Kidney tubule cell (primary cell): ENCODE measurements around the gene TGM3.

Experiments
- DNase-seq: peaks from one replicate; pipeline ENCODE4 v3.0.0-alpha.2; 2018; ENCODE audit warnings: low spot score

Gene TGM3

DNA sequence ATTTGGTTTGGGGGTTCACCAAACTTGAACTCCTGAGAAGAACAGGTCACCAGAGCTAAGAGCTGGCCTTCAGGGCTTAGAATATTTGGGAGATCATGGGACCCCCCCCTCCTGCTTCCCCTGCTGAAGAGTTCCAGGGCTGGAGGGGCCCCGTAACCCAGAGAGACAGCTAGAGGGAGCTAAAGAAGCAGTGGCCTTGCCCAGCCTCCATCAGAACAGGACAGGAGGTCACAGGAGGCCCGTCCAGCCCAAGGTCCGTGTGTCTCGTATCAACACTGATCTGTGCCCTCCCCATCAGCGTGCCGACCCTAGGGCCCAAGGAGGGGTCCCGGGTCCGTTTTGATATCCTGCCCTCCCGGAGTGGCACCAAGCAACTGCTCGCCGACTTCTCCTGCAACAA lies 44.3 kb downstream of the TGM3 start:
- DNase-seq = no peak

DNA sequence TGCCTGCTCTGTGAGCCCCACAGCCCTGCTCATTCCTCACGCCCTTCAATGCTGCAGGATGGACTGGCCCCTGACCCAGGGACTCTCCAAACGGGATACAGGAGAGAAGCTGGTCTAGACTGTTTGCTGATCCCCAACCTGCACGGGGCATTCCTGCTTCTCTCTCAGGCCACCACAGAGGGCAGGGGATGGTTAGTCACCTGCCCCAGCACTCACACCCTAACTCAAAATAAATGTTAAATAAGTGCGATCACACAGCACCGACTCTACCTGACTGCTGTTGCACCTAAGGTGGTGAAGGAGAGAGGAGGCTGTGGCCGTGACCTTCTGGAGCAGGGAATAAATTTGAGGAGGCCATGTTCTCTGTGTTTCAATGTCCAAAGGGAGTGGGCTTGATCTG lies 45.0 kb downstream of the TGM3 start:
- no peak for DNase-seq

DNA sequence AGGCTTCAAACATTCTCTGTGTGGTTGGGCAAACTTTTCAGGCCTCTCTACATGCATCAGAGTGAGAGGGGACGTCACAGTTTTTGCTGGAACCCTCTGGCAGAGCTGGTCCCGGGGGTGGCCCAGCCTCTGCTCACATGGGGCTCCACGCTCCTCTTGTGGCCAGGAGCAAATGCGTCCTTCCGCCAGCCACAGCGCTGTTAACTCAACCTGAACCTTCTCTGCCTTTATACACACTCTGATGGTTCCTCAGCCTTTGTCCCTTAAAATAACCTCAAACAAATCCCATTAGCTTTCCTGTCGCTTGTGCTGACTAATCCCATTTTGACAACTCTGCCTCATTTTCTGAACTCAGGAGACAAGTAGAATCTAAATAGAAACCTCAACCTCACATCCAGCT lies 45.5 kb downstream of the TGM3 start:
- DNase-seq = no peak

GRCh38 chr20:2342243-2342642 lies 46.4 kb downstream of the TGM3 start:
- DNase-seq = no peak

- DNase-seq = no peak
These were observed 50.4 kb downstream of the TGM3 start for GRCh38 chr20:2346188-2346587.

DNA sequence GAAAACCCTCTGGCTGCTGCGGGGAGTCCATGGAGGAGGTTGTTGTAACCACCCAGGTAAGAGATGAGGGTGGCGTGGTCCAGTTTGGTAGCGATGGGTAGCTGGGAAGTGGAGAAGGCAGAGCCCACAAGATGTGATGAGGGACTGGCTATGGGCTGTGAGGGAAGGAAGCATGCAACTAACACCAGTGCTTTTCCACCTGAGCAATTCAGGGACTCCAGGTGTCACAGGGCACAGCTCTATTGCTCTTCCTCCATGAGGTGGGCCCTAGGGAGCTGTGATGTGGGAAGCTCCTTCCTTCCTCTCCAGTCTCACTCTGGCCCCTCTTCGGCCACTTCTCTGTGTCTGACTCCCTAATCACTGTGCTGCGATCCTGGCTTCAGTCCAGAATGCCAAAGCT lies 52.5 kb downstream of the TGM3 start:
- DNase-seq = no peak

- no peak for DNase-seq
These were observed 54.0 kb downstream of the TGM3 start for GRCh38 chr20:2349801-2350200.

DNA sequence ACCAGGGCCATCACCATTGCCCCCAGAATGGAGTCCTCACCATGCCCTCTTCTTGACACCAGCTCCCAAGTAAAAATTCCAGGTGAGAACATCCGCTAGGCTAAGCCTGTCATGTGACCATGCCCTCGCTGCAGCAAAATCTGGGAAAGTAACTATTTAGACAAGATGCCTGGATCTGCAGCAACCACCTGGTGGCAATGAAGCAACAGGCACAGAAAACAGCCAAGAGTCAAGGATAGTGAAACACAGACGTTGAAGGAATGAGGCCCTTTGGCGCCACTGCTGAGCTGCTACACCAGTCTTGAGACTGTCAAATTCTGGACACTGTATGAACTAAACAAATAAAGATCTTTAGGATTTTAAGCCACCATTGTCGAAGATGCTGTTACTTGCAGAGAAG lies 54.8 kb downstream of the TGM3 start:
- DNase-seq = no peak

- DNase-seq = no peak
These were observed 57.4 kb downstream of the TGM3 start for GRCh38 chr20:2353231-2353630.

DNA sequence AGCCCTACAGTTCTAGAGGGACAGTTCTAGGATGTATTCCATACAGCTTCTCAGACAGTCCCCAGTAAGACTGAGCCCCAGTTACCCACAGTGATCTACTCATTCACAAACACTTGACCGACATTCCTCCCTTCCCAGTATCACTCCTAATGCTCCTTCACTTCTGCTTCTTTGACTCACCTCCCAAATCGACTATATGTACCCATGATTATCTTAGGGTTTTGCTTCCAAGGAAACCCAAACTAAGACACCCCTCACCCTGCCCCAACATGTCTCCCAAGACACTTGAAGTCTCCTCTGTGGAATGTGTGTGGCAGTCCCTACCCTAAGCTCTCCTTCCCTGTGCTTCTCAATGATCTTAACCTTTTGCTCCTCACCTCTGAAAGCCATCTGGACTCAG lies 61.3 kb downstream of the TGM3 start:
- DNase-seq = no peak

DNA sequence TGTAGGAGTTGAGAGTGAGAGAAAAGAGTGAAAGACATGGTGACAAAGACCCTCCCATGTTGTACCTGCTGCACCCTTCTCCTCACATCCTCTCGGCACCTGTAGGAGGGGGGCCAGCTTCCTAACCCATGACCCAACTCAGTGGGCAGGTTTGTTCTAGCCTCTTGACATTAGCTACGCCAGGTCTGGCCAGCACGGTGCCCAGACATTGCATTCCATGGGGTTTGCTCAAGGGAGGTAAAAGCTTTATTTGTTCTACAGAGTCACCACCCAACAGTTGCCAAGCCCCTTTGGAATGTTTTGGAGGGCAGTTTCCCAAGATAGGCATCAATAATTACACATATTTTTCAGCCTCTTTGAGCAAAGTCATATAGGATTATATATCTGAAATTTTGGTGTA lies 62.2 kb downstream of the TGM3 start:
- no peak for DNase-seq

DNA sequence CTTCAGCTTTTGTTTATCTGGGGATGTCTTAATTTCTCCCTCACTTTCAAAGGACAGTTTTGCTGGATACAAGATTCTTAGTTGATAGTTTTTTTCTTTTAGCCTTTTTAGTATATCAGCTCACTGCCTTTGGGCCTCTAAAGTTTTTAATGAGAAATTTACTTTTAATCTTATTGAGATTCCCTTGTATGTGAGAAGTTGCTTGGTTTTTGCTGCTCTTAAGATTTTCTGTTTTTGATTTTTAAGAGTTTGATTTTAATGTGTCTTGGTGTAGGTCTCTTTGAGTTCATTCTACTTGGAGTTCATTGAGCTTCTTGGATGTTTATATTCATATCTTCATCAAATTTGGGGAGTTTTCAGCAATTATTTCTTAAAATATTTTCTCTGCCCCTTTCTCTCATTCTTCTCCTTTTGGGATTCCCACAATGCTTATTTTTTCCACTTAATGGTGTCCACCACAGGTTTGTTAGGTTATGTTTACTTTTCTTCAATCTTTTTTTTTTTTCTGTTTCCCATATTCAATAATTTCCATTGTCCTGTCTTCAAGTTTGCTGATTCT lies 65.3 kb downstream of the TGM3 start:
- DNase-seq = no peak

- no peak for DNase-seq
These were observed 67.4 kb downstream of the TGM3 start for GRCh38 chr20:2363187-2363586.

GRCh38 chr20:2363587-2363986 lies 67.8 kb downstream of the TGM3 start:
- no peak for DNase-seq

DNA sequence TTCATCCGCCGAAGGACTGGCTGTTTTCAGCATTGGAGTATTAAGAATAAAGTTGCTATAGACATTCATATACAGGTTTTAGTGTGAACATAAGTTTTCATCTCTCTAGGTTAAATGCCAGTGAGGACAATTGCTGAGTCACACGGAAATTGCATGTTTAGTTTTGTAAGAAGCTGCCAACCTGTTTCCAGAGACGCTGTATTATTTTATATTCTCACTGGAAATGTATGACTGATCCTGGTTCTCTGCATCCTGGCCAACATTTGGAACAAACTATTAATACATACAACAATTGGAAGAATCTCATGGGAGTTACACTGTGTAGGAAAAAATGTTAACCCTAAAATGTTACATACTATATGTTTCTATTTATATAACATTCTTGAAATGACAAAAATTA lies 68.2 kb downstream of the TGM3 start:
- DNase-seq = no peak

DNA sequence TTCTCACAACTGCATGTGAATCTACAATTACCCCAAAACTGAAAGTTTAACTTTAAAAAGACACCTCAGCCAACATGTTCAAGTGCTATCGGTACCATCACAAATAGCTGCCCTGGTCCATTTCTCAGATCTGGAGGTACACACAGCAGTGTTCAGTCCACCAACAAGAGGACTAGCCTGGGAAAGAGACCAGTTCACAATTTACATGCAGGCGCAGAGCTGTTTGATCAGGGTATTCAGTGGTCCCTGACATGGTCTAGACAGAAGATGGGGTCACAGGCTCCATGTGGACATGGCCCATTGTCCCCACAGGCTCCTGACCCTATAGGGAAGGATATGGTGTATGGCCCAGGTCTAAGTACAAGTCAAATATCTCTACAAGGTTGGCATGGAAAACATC lies 69.3 kb downstream of the TGM3 start:
- DNase-seq = no peak

- no peak for DNase-seq
These were observed 69.9 kb downstream of the TGM3 start for GRCh38 chr20:2365666-2366065.

DNA sequence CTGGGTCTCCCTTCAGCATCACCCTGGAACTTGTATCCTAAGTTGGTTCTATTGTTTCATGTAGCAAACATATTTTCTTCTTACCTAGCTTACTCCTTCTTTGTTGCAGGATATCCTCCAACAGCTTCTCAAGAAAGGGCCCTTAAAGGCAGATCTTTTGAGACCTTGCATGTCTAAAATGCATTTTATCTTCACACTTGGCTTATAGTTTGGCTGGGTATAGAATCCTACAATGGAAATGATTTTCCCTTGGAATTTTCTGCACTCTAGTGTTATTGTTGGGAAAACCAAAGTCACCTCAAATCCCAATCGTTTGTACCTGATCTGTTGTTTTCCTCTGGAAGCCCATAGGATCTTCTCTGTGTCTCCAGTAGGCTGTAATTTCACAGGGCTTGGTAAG lies 72.8 kb downstream of the TGM3 start:
- no peak for DNase-seq

DNA sequence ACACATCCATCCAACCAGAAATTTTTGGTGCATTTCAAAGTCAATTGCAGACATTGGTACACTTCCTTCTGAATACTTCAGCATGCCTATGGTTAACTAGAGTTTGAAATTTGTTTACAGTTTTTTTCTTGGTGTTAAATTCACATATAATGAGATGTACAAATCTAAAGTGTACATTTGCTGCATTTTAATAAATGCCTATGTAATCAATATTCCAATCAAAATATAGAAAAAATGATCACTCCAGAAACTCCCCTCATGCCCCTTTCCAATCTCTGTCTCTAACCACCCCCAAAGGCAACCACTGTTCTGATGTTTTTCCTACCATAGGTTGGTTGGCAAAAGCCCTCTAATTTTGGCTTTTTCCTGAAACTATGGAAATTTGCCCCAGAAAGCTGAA lies 77.3 kb downstream of the TGM3 start:
- DNase-seq = no peak

GRCh38 chr20:2374346-2375125 lies 78.7 kb downstream of the TGM3 start:
- no peak for DNase-seq

DNA sequence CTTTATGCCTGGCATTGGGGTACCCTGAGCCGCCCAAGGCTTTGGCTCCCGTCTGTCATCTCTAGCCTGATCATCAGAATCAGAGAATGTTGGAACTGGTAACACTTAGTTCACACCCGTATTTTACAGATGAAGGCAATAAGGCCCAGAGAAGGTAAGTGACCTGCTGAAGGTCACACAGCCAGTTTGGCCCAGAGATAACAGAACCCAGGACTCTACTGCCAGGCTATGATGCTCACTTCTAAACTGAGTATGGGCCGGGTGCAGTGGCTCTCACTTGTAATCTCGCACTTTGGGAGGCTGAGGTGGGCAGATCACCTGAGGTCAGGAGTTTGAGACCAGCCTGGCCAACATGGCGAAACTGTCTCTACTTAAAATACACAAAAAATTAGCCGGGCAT lies 83.1 kb downstream of the TGM3 start:
- DNase-seq = no peak

DNA sequence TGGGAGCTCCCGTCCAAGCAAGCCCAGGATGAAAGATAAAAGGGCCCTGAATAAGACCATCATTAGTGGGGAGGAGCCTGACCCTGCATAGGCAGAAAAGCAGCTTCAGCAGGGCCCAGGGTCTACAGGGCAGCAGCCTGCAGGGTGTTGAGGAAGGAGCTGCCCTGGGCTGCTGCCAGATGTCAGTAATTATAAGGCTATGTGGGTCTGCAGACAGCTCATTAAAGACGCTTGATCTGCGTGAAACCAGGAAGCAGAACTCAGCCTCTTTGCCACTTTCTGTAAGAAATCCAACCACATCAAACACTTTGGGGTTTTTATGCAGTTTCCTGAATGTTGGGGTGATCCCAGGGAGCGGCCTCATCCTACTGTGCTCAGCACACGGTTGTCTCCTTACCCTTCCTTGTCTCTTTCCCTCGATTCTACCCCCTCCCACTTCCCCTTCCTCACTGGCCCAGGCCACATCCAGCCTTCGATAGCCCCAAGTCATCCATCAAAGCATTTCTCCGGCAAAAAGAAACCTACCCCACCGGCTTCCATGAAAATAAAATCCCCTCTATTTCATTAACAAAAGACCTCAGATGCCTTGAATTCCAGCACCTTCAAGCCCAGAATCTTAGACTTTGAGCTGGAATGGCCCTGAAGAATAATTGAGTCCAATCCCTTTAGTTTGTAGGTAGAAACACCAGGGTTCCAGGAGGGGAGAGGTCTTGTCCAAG lies 83.9 kb downstream of the TGM3 start:
- DNase-seq = no peak

GRCh38 chr20:2380601-2381000 lies 84.8 kb downstream of the TGM3 start, which contains the start of gene TGM6:
Gene TGM6, plus strand, starts transcription at chr20:2380901. Its CDS starts 68 bp downstream, at chr20:2380969.
- DNase-seq = no peak
